Astrocyte (in vitro differentiated cells and primary cell): Measurements from ENCODE around the gene PTPRK. TPM values are rescaled to one million over a fixed set of nuclear protein-coding genes. Genes with fewer than 3 reads are reported as not detected.

ENCODE experiments used
- DNase-seq: peaks from one replicate; pipeline ENCODE4 v3.0.0-alpha.2; 2010; ENCODE audit warnings: low read depth
- FAIRE-seq: peaks from 2 replicates; lab custom pipeline; 2011; peaks lifted over from hg19 to GRCh38; lab: Jason Lieb, UNC
- H2AFZ ChIP-seq: 2 replicates; pipeline ENCODE4 v1.6.0; 2012; ENCODE audit warnings: low read depth, low read length, inconsistent platforms
- H3K27ac ChIP-seq: 2 replicates; pipeline ENCODE4 v1.5.1; 2011; ENCODE audit warnings: low read depth, low read length, inconsistent platforms
- H3K27me3 ChIP-seq: 2 replicates; pipeline ENCODE4 v1.6.0; 2011; ENCODE audit warnings: low read length, inconsistent platforms; ENCODE audit not compliant: insufficient read depth
- H3K36me3 ChIP-seq: 2 replicates; pipeline ENCODE4 v1.5.1; 2011; ENCODE audit warnings: low read length, inconsistent platforms; ENCODE audit not compliant: insufficient read depth
- H3K4me1 ChIP-seq: 2 replicates; pipeline ENCODE4 v1.5.1; 2011; ENCODE audit warnings: low read length, inconsistent platforms; ENCODE audit not compliant: insufficient read depth
- H3K4me2 ChIP-seq: 2 replicates; pipeline ENCODE4 v1.6.0; 2012; ENCODE audit warnings: low read length, inconsistent platforms
- H3K4me3 ChIP-seq: 2 replicates; pipeline ENCODE4 v1.5.1; 2011; ENCODE audit warnings: low read depth, mild to moderate bottlenecking, low read length, inconsistent platforms; ENCODE audit not compliant: insufficient read depth
- H3K79me2 ChIP-seq: 2 replicates; pipeline ENCODE4 v1.6.0; 2012; ENCODE audit warnings: mild to moderate bottlenecking, low read length, inconsistent platforms; ENCODE audit not compliant: insufficient read depth
- H3K9ac ChIP-seq: 2 replicates; pipeline ENCODE4 v1.6.0; 2012; ENCODE audit warnings: mild to moderate bottlenecking, low read length, inconsistent platforms
- H3K9me3 ChIP-seq: 2 replicates; pipeline ENCODE4 v1.5.1; 2012; ENCODE audit warnings: low read depth, mild to moderate bottlenecking, low read length, inconsistent platforms; ENCODE audit not compliant: insufficient read depth
- H4K20me1 ChIP-seq: 2 replicates; pipeline ENCODE4 v1.6.0; 2012; ENCODE audit warnings: low read length, inconsistent platforms; ENCODE audit not compliant: insufficient read depth
- H3K27ac Mint-ChIP-seq: one replicate; pipeline ENCODE4 v1.8.0; 2021; ENCODE audit warnings: mild to moderate bottlenecking, mixed read lengths; ENCODE audit not compliant: unreplicated experiment
- H3K27me3 Mint-ChIP-seq: one replicate; pipeline ENCODE4 v1.8.0; 2021; ENCODE audit warnings: low read depth, mixed read lengths; ENCODE audit not compliant: unreplicated experiment
- H3K36me3 Mint-ChIP-seq: one replicate; pipeline ENCODE4 v1.8.0; 2021; ENCODE audit warnings: low read depth, mixed read lengths; ENCODE audit not compliant: unreplicated experiment
- H3K4me1 Mint-ChIP-seq: one replicate; pipeline ENCODE4 v1.8.0; 2021; ENCODE audit warnings: low read depth, mixed read lengths; ENCODE audit not compliant: unreplicated experiment
- H3K4me3 Mint-ChIP-seq: one replicate; pipeline ENCODE4 v1.8.0; 2021; ENCODE audit warnings: mild to moderate bottlenecking, moderate library complexity, mixed read lengths; ENCODE audit not compliant: unreplicated experiment
- H3K9me3 Mint-ChIP-seq: one replicate; pipeline ENCODE4 v1.8.0; 2021; ENCODE audit warnings: mild to moderate bottlenecking, mixed read lengths; ENCODE audit not compliant: unreplicated experiment
- EZH2 ChIP-seq: IDR thresholded peaks from 2 replicates; pipeline ENCODE4 v1.6.1; 2012; ENCODE audit warnings: mild to moderate bottlenecking, low read length, inconsistent platforms; ENCODE audit not compliant: insufficient read depth
- total RNA-seq: library from RNA; stranded (reverse); gene quantifications from 2 replicates; pipeline ENCODE4 v1.2.1, GENCODE V29; 2021
- TF ChIP-seq, protein P1 (sequence below): IDR thresholded peaks from 2 replicates; pipeline ENCODE4 v1.5.1; 2011; ENCODE audit warnings: low read depth, mild to moderate bottlenecking, inconsistent platforms, low read length, moderate library complexity; ENCODE audit not compliant: insufficient read depth

The PTPRK gene
- total RNA-seq, 1 donor from 2014 or later: 159 TPM

DNA sequence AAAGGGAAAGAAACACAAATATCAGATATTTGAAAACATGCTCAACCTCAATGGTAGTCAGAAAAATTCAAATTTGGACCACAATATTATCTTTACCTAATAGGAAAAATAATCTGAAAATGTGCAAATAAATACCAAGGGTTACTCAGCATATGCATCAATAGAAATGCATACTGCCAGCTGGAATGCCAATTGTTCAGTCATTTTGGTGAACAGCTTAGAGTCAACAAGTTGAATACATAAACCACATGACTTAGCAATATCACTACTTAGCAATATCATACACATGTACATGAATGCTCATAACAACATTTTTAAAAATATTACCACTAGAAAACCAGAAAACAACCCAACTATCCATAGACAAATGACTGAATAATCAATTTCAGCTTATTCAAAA, 212.7 kb downstream of the PTPRK start:
- TF ChIP-seq EZH2: no peak
- TF ChIP-seq, protein P1, sequence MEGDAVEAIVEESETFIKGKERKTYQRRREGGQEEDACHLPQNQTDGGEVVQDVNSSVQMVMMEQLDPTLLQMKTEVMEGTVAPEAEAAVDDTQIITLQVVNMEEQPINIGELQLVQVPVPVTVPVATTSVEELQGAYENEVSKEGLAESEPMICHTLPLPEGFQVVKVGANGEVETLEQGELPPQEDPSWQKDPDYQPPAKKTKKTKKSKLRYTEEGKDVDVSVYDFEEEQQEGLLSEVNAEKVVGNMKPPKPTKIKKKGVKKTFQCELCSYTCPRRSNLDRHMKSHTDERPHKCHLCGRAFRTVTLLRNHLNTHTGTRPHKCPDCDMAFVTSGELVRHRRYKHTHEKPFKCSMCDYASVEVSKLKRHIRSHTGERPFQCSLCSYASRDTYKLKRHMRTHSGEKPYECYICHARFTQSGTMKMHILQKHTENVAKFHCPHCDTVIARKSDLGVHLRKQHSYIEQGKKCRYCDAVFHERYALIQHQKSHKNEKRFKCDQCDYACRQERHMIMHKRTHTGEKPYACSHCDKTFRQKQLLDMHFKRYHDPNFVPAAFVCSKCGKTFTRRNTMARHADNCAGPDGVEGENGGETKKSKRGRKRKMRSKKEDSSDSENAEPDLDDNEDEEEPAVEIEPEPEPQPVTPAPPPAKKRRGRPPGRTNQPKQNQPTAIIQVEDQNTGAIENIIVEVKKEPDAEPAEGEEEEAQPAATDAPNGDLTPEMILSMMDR: no peak
- peaks cover 45% of the 10 kb centered on the region for H3K79me2 ChIP-seq
- peaks cover 7% of the 10 kb centered on the region for H3K36me3 Mint-ChIP-seq
- no peaks in the 10 kb centered on the region for H3K9me3 ChIP-seq
- no peak overlapping the region for H2AFZ ChIP-seq
- DNase-seq (peak; percentile 12), FAIRE-seq (no peak)
- H3K4me1 ChIP-seq: peaks cover 3% of the 10 kb centered on the region
- no peak overlapping the region for H3K4me2 ChIP-seq
- H3K4me3 ChIP-seq: no peak overlapping the region
- H3K9me3 Mint-ChIP-seq: no peaks in the 10 kb centered on the region
- no peaks in the 10 kb centered on the region for H3K36me3 ChIP-seq
- no peak overlapping the region for H3K9ac ChIP-seq
- H4K20me1 ChIP-seq: peaks cover 30% of the 10 kb centered on the region
- H3K27me3 ChIP-seq: no peaks in the 10 kb centered on the region
- no peak overlapping the region for H3K4me3 Mint-ChIP-seq
- no peak overlapping the region for H3K27ac Mint-ChIP-seq
- no peaks in the 10 kb centered on the region for H3K27me3 Mint-ChIP-seq
- H3K4me1 Mint-ChIP-seq: peaks cover 20% of the 10 kb centered on the region
- no peak overlapping the region for H3K27ac ChIP-seq

DNA sequence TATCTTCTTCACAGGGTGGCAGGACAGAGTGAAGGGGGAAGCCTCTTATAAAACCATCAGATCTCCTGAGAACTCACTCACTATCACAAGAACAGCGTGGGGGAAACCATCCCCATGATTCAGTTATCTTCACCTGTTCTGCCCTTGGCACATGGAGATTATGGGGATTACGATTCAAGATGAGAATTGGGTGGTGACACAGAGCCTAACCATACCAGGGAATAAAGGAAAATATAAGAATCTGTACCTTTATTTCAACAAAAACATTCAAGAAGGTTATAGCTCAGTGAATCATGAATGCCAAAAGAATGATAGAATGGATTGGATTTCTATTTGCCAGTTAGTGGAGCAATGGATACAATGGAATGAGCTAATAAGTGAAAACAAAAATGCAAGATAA, 214.4 kb downstream of the PTPRK start:
- Mint-ChIP-seq H3K27me3 (no peaks in the 10 kb centered on the region), H3K4me3 (no peak overlapping the region)
- no peak for DNase-seq

DNA sequence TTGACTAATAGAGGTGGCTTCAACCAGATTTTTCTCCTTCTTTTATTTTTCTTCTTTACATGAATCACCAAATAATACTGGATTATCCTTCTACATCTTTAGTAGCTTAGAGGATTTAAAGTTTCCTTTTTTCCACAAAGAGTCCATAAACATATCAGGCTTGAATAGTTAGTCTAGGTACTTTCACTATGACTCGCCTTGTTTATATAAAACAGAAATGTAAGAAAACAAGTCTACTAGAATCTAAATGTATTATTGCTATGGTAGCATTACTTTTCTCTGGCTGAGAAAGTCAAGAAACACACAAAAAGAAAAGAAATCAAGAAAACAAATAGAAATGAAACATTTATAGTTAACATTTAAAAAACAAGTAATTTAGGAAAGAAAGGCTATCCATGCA, 215.2 kb downstream of the PTPRK start:
- no peak overlapping the region for H3K9ac ChIP-seq
- FAIRE-seq (no peak), DNase-seq (peak; percentile 16)
- H3K27me3 Mint-ChIP-seq: no peaks in the 10 kb centered on the region
- TF ChIP-seq, protein P1: no peak
- TF ChIP-seq EZH2: no peak
- no peak overlapping the region for H3K4me3 ChIP-seq
- no peak overlapping the region for H3K4me3 Mint-ChIP-seq
- peaks cover 51% of the 10 kb centered on the region for H3K79me2 ChIP-seq
- H3K4me1 Mint-ChIP-seq: peaks cover 14% of the 10 kb centered on the region
- H3K27ac ChIP-seq: no peak overlapping the region
- peaks cover 4% of the 10 kb centered on the region for H3K36me3 Mint-ChIP-seq
- peaks cover 21% of the 10 kb centered on the region for H4K20me1 ChIP-seq
- H3K27me3 ChIP-seq: no peaks in the 10 kb centered on the region
- H3K4me2 ChIP-seq: no peak overlapping the region
- H3K9me3 Mint-ChIP-seq: no peaks in the 10 kb centered on the region
- H3K4me1 ChIP-seq: peaks cover 3% of the 10 kb centered on the region
- H3K36me3 ChIP-seq: no peaks in the 10 kb centered on the region
- no peaks in the 10 kb centered on the region for H3K9me3 ChIP-seq
- H2AFZ ChIP-seq: no peak overlapping the region
- H3K27ac Mint-ChIP-seq: no peak overlapping the region

More for the DNA sequence above, 214.4 kb downstream of the PTPRK start:
- Histone ChIP-seq H3K4me2 (no peak overlapping the region), H3K36me3 (no peaks in the 10 kb centered on the region), H3K27me3 (no peaks in the 10 kb centered on the region), H3K9me3 (no peaks in the 10 kb centered on the region), H3K79me2 (peaks cover 48% of the 10 kb centered on the region), H3K4me3 (no peak overlapping the region), H3K4me1 (peaks cover 3% of the 10 kb centered on the region), H2AFZ (no peak overlapping the region), H3K9ac (no peak overlapping the region), H3K27ac (no peak overlapping the region), H4K20me1 (peaks cover 24% of the 10 kb centered on the region)
- H3K9me3 Mint-ChIP-seq: no peaks in the 10 kb centered on the region
- no peak for FAIRE-seq
- TF ChIP-seq, protein P1: no peak
- TF ChIP-seq EZH2: no peak
- peaks cover 16% of the 10 kb centered on the region for H3K4me1 Mint-ChIP-seq
- H3K36me3 Mint-ChIP-seq: peaks cover 4% of the 10 kb centered on the region
- H3K27ac Mint-ChIP-seq: no peak overlapping the region
